A549 (cell line): ENCODE measurements around the gene MTHFS. TPM values are rescaled to one million over a fixed set of nuclear protein-coding genes. Genes with fewer than 3 reads are reported as not detected.
"Not testable (repeated sequence)": the region's sequence is repeated elsewhere in the genome, so short reads cannot be mapped to it uniquely, and the experiment has no call there.

Experiments used
- ATAC-seq, 2 experiments: fragments of 200-7000 bp in 1 of 2; fragments of >200 bp in 1 of 2; cut with Nextera tagmentation in 1 of 2; cut with Tn5 transposase in 1 of 2; 3 replicates each; pipeline versions ENCODE4 v1.8.0 to v1.9.1; 2018 to 2020; ENCODE audit warnings: mild to moderate bottlenecking in 1 of 2, moderate library complexity in 1 of 2
- CTCF ChIA-PET: fragments of 300-600 bp; sonication (Branson Sonifier 250); formaldehyde crosslinking; extraction: SDS; loops from one replicate; lab custom pipeline; 2021; ENCODE audit warnings: antibody characterized with exemption, inconsistent platforms; lab: Yijun Ruan, JAX
- POLR2A ChIA-PET: fragments of 350-600 bp; formaldehyde crosslinking; extraction: SDS; loops from one replicate; lab custom pipeline; 2021; ENCODE audit warnings: antibody characterized with exemption, inconsistent platforms; lab: Yijun Ruan, JAX
- DNase-seq, 2 experiments: peaks; one replicate each; pipeline versions ENCODE4 v3.0.0 to v3.0.0-alpha.2; 2011 to 2016; ENCODE audit warnings: low read depth in 1 of 2, low spot score in 1 of 2
- FAIRE-seq: peaks from 2 replicates; lab custom pipeline; 2011; peaks lifted over from hg19 to GRCh38; lab: Jason Lieb, UNC
- H3K27ac ChIP-seq, 2 experiments: fragments of >200 bp; sonication (Bioruptor Twin); formaldehyde crosslinking; 3 replicates each; pipeline ENCODE4 v1.5.1; 2016 to 2017
- H3K4me1 ChIP-seq: fragments of >200 bp; sonication (Bioruptor Twin); formaldehyde crosslinking; 3 replicates; pipeline ENCODE4 v1.6.1; 2016
- H3K4me2 ChIP-seq: fragments of >200 bp; sonication (Bioruptor Twin); formaldehyde crosslinking; 3 replicates; pipeline ENCODE4 v1.6.1; 2016
- H3K4me3 ChIP-seq: fragments of >200 bp; sonication (Bioruptor Twin); formaldehyde crosslinking; 3 replicates; pipeline ENCODE4 v1.5.1; 2016
- H3K9me3 ChIP-seq: fragments of >200 bp; sonication (Bioruptor Twin); formaldehyde crosslinking; 3 replicates; pipeline ENCODE4 v1.6.1; 2016
- CBX2 ChIP-seq: fragments of 200-600 bp; sonication (generic); IDR thresholded peaks from 2 replicates; pipeline ENCODE4 v1.6.1; 2016; ENCODE audit warnings: low read depth, mild to moderate bottlenecking, borderline replicate concordance
- CBX8 ChIP-seq: fragments of 200-600 bp; sonication (generic); IDR thresholded peaks from 2 replicates; pipeline ENCODE4 v1.6.1; 2016
- CEBPB ChIP-seq, 2 experiments: fragments of >200 bp in 1 of 2; sonication (Bioruptor Twin) in 1 of 2; formaldehyde crosslinking in 1 of 2; IDR thresholded peaks; 2 replicates each; pipeline ENCODE4 v1.6.1; 2012 to 2016
- FOSB ChIP-seq: fragments of 250-450 bp; sonication (Bioruptor Pico); IDR thresholded peaks from 2 replicates; pipeline ENCODE4 v1.5.0; 2020; ENCODE audit warnings: mild to moderate bottlenecking, moderate library complexity
- FOXS1 ChIP-seq: fragments of 250-450 bp; sonication (Bioruptor Pico); IDR thresholded peaks from 2 replicates; pipeline ENCODE4 v1.5.0; 2020; ENCODE audit warnings: mild to moderate bottlenecking, moderate library complexity
- GATA3 ChIP-seq: IDR thresholded peaks from 2 replicates; pipeline ENCODE4 v1.6.1; 2012; ENCODE audit warnings: borderline replicate concordance
- MAFK ChIP-seq: fragments of 450-650 bp; IDR thresholded peaks from 2 replicates; pipeline ENCODE4 v1.6.1; 2014; ENCODE audit not compliant: partially characterized antibody
- WGBS: methylation state at CpG from one replicate; pipeline ENCODE4 v1.1.6; 2017; ENCODE audit errors: missing lambda C conversion rate; 5-methylcytosine and 5-hydroxymethylcytosine counted together
- polyA plus RNA-seq, 4 experiments: library from polyadenylated mRNA; depleted of rRNA in 3 of 4; stranded (reverse); fragments of >200 nt; fragmentation: RNase III in 1 of 4; extraction: RNeasy Plus Mini Kit Qiagen cat#74134 plus additional on column Dnase treatment in 1 of 4; gene quantifications; 2 replicates in 3 of 4; 3 replicates in 1 of 4; pipeline ENCODE4 v1.2.3, GENCODE V29; 2011 to 2017
- TF ChIP-seq, protein P1 (sequence below): fragments of >200 bp; sonication (Bioruptor Twin); formaldehyde crosslinking; IDR thresholded peaks from 2 replicates; pipeline ENCODE4 v1.6.1; 2016
- TF ChIP-seq, protein P2 (sequence below): IDR thresholded peaks from 2 replicates; pipeline ENCODE4 v1.6.1; 2012
- TF ChIP-seq, protein P3 (sequence below): fragments of 150-350 bp; IDR thresholded peaks from 2 replicates; pipeline ENCODE4 v1.6.1; 2014; ENCODE audit warnings: low read depth, mild to moderate bottlenecking, low read length
- TF ChIP-seq, protein P4 (sequence below): fragments of >200 bp; sonication (Bioruptor Twin); formaldehyde crosslinking; IDR thresholded peaks from 3 replicates; pipeline ENCODE4 v1.6.1; 2016

MTHFS gene
- polyA plus RNA-seq, 2 of the 4 experiments (the other 2 are of a cell fraction) = 102 to 158 TPM

DNA sequence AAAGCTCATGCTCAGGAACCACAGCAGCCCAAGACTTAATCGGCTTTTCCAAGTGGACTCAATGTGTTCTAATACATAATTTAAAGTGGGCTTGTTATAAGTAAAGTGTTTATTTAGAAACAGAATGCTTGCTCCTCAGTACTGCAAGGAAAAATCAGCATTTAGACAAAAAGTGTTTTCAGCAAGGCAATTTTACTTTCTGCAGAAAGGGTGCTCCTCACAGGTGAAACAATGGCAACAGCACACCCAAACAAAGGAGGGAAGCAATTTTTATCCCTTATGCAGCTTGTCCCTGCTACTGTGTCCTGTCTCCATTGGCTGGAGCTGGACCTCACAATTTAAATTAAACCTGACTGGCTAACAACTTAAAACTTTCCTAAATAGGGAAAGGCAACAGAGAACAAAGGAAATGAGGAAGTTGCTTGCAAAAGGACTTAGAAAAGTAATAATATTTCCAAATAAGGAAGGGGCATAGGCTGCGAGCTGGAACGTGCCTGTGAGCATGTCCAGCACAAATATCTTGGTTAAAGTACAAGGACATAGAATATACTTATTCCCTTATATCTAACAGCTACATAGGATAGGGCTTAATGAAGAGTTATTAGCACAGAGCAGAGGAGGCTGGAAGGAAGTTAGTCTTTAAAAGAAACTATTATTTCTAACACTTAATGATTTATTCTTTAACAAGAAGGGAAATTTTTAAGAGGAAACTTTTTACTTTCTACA lies 19.1 kb upstream of the MTHFS start:
- not testable (repeated sequence) for H3K4me3 ChIP-seq, H3K4me2 ChIP-seq, DNase-seq, H3K4me1 ChIP-seq, H3K27ac ChIP-seq, ATAC-seq
- TF ChIP-seq FOXS1 (CRISPR knock-in tag) (0 out of 2 replicates have a peak, but pooled peaks have one; percentile 21), GATA3 (peak; percentile 50; the same call in 1 of the 2 replicates)
- TF ChIP-seq, protein P1, sequence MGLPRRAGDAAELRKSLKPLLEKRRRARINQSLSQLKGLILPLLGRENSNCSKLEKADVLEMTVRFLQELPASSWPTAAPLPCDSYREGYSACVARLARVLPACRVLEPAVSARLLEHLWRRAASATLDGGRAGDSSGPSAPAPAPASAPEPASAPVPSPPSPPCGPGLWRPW = peak; percentile 48; the same call in 1 of the 2 replicates
- FAIRE-seq = peak; percentile 51
- ChIA-PET CTCF (interaction anchor here (0.6 to 2.0 kb wide), 5 partner anchors 10 to 77 kb away, joined by 3 to 7 read pairs (median 5); partner anchors contain the start of gene MTHFS), POLR2A (interaction anchor here (1.5 kb wide), 1 partner anchor 7 kb away, joined by 9 read pairs; no protein-coding TSS in a partner anchor)
- WGBS = 85% methylated on average over 3 of the region's 3 CpGs
- peaks cover 75% of the 10 kb centered on the region for H3K9me3 ChIP-seq

DNA sequence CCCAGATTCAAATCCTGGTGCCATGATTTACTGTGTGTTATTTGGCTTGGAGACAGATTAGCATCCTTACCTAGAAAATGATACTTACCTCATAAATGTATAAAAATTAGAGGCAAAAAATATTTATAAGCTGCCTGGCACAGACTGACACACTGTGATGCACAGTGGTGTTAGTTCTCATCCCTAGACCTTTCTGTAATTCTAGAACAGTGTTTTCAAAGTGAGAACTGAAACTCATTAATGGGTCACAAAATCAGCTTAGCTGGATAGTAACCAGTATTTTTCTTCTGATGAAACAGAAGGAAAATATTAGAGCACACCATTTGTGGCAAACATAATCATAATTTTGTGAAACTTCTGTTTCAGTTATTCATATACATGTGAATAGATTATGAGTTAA lies 17.9 kb upstream of the MTHFS start:
- H3K4me1 ChIP-seq = no peaks in the 10 kb centered on the region
- DNase-seq (no peak), ATAC-seq (no peak), FAIRE-seq (peak; percentile 54)
- POLR2A ChIA-PET = interaction anchor here (1.5 kb wide), 1 partner anchor 9 kb away, joined by 9 read pairs; no protein-coding TSS in a partner anchor
- TF ChIP-seq, protein P2, sequence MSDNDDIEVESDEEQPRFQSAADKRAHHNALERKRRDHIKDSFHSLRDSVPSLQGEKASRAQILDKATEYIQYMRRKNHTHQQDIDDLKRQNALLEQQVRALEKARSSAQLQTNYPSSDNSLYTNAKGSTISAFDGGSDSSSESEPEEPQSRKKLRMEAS = no peak
- no peak overlapping the region for H3K4me3 ChIP-seq
- H3K9me3 ChIP-seq = peaks cover 62% of the 10 kb centered on the region
- CTCF ChIA-PET = interaction anchor here (0.7 to 2.0 kb wide), 4 partner anchors 17 to 79 kb away, joined by 3 to 7 read pairs (median 6); partner anchors contain the start of gene MTHFS
- no peak overlapping the region for H3K27ac ChIP-seq
- no peak overlapping the region for H3K4me2 ChIP-seq

DNA sequence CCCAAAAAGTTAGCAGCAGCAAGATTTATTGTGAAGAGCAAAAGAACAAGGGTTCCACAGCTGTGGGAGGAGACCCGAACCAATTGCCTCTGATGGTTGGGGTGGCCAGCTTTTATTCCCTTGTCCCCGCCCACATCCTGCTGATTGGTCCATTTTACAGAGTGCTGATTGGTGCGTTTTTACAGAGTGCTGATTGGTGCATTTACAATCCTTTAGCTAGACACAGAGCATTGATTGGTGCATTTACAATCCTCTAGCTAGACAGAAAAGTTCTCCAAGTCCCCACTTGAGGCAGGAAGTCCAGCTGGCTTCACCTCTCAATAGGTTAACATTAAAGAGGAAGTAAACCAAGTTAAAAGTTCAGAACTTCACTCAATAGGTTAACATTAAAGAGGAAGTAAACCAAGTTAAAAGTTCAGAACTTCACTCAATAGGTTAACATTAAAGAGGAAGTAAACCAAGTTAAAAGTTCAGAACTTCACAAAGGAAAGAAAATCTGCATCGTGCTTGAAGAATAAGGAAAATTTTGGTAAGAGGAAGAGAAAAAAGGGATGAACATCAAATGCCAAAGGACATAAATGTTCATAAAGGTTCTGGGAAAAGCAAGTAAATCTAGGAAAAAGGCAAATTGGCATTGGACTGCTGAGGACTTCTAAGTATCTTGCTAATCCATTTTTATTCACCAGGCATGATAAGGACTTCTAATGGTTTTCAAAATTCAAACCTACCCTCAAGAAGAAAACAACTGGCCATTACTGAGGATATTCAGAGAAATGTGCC lies 12.9 kb upstream of the MTHFS start:
- FAIRE-seq = peak; percentile 43
- ChIA-PET CTCF (interaction anchor here (0.8 to 2.2 kb wide), 4 partner anchors 14 to 263 kb away, joined by 3 to 6 read pairs (median 4); no protein-coding TSS in a partner anchor), POLR2A (interaction anchor here (2.2 kb wide), 1 partner anchor 14 kb away, joined by 14 read pairs; no protein-coding TSS in a partner anchor)
- H3K4me3 ChIP-seq, H3K4me2 ChIP-seq, DNase-seq, ATAC-seq, H3K4me1 ChIP-seq, H3K27ac ChIP-seq: not testable (repeated sequence)
- TF ChIP-seq MAFK = peak; percentile 88
- WGBS = 92% methylated on average over 4 of the region's 4 CpGs
- peaks cover 13% of the 10 kb centered on the region for H3K9me3 ChIP-seq

DNA sequence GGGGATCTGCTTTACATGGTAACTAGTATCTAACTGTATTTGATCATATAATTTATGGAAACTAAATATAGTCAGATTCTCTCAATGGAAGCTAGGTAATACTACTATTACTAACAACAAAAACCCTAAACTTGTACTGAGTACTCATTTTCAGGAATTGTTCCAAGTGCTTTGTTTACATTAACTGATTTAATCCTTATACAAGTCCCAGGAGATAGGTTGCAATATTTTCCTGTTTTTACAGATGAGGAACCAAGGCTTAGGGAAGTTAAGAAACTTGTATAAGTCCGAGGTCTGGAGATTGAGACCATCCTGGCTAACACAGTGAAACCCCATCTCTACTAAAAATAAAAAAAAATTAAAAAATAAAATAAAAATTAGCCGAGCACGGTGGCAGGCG lies 7.5 kb upstream of the MTHFS start:
- 91% methylated on average over 4 of the region's 4 CpGs for WGBS
- DNase-seq = no peak
- POLR2A ChIA-PET = interaction anchor here (1.1 kb wide), 1 partner anchor 19 kb away, joined by 4 read pairs; no protein-coding TSS in a partner anchor

More for the DNA sequence above, 7.5 kb upstream of the MTHFS start:
- ATAC-seq = no peak
- H3K27ac ChIP-seq = no peak overlapping the region
- H3K4me2 ChIP-seq = no peak overlapping the region
- TF ChIP-seq FOSB (CRISPR knock-in tag) (no peak), CBX2 (no peak), GATA3 (no peak), CBX8 (no peak), CEBPB (IDR thresholded peaks at IDR 0.05) (no peak)
- TF ChIP-seq, protein P3, sequence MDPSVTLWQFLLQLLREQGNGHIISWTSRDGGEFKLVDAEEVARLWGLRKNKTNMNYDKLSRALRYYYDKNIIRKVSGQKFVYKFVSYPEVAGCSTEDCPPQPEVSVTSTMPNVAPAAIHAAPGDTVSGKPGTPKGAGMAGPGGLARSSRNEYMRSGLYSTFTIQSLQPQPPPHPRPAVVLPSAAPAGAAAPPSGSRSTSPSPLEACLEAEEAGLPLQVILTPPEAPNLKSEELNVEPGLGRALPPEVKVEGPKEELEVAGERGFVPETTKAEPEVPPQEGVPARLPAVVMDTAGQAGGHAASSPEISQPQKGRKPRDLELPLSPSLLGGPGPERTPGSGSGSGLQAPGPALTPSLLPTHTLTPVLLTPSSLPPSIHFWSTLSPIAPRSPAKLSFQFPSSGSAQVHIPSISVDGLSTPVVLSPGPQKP = no peak
- TF ChIP-seq, protein P4, sequence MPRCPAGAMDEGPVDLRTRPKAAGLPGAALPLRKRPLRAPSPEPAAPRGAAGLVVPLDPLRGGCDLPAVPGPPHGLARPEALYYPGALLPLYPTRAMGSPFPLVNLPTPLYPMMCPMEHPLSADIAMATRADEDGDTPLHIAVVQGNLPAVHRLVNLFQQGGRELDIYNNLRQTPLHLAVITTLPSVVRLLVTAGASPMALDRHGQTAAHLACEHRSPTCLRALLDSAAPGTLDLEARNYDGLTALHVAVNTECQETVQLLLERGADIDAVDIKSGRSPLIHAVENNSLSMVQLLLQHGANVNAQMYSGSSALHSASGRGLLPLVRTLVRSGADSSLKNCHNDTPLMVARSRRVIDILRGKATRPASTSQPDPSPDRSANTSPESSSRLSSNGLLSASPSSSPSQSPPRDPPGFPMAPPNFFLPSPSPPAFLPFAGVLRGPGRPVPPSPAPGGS = no peak
- FAIRE-seq = no peak
- peaks cover 21% of the 10 kb centered on the region; the same call in 2 of the 3 replicates for H3K4me1 ChIP-seq
- H3K9me3 ChIP-seq = no peaks in the 10 kb centered on the region
- H3K4me3 ChIP-seq = no peak overlapping the region
- CTCF ChIA-PET = interaction anchor here (0.6 to 2.5 kb wide), 2 partner anchors 89 to 474 kb away, joined by 3 to 12 read pairs; no protein-coding TSS in a partner anchor
